ENCODE measurements around the gene THAP8. TPM values are rescaled to one million over a fixed set of nuclear protein-coding genes. Genes with fewer than 3 reads are reported as not detected.

THAP8 gene
- total RNA-seq, 1 experiment from 2014 or later: 5.4 TPM

GRCh38 chr19:36081894-36082293 is 27.8 kb upstream of the THAP8 start:
- Histone ChIP-seq H2BK120ac (ENCODE audit: low read depth, low read length, poor library complexity, severe bottlenecking) (no peak overlapping the region), H3K18ac (ENCODE audit: insufficient read length, low read depth, low read length) (no peak overlapping the region), H3K79me2 (ENCODE audit: insufficient read depth, low read length) (no peaks in the 10 kb centered on the region), H3K4me1 (ENCODE audit: insufficient read depth, low read length) (no peaks in the 10 kb centered on the region), H2BK15ac (ENCODE audit: low read depth, low read length) (no peak overlapping the region), H3K27me3 (ENCODE audit: insufficient read depth, low read length) (no peaks in the 10 kb centered on the region), H4K8ac (replicated peaks; ENCODE audit: insufficient read length, low read depth, low read length) (no peak overlapping the region), H2BK12ac (ENCODE audit: insufficient read length, low read depth, low read length) (no peak overlapping the region), H3T11ph (ENCODE audit: low read length) (no peak overlapping the region), H3K56ac (ENCODE audit: insufficient read length, low read depth, low read length) (no peak overlapping the region), H3K9ac (ENCODE audit: extremely low read depth, insufficient read length, low read length) (no peak overlapping the region), H4K20me1 (ENCODE audit: control insufficient read depth, insufficient read depth, insufficient read length) (peaks cover 2% of the 10 kb centered on the region), H4K5ac (ENCODE audit: insufficient read length, low read depth, low read length) (no peak overlapping the region), H2AK5ac (ENCODE audit: insufficient read length, low read length) (no peak overlapping the region), H3K27ac (ENCODE audit: insufficient read length, low read depth, low read length) (no peak overlapping the region), H4K91ac (ENCODE audit: insufficient read length, low read depth, low read length) (no peak overlapping the region), H2BK20ac (ENCODE audit: low read depth, low read length, poor library complexity, severe bottlenecking) (no peak overlapping the region), H2AFZ (ENCODE audit: low read length) (no peak overlapping the region), H3K4me2 (ENCODE audit: insufficient read depth, insufficient read length, low read length) (no peak overlapping the region), H2BK5ac (ENCODE audit: insufficient read length, low read length) (no peak overlapping the region), H3K4ac (ENCODE audit: low read depth, low read length) (no peak overlapping the region), H3K14ac (ENCODE audit: insufficient read depth, low read length) (no peak overlapping the region), H3K23me2 (ENCODE audit: insufficient read length, low read depth, low read length, poor library complexity, severe bottlenecking) (no peaks in the 10 kb centered on the region), H3K9me3 (ENCODE audit: control insufficient read depth, low read depth, low read length) (no peaks in the 10 kb centered on the region), H3K79me1 (ENCODE audit: insufficient read depth, low read depth, low read length, poor library complexity, severe bottlenecking) (no peaks in the 10 kb centered on the region), H3K23ac (ENCODE audit: insufficient read length, low read depth, low read length) (no peak overlapping the region)
- no CpG with 5 or more reads among the region's 7 CpGs for WGBS (ENCODE audit: extremely low coverage, insufficient read length, low lambda C conversion rate)
- no peaks in the 10 kb centered on the region for H3K9me3 Mint-ChIP-seq
- no peaks in the 10 kb centered on the region for H3K27me3 Mint-ChIP-seq (ENCODE audit: low read depth)
- DNase-seq: no peak
- H3K4me3 Mint-ChIP-seq: no peak overlapping the region
- H3K4me1 Mint-ChIP-seq: no peaks in the 10 kb centered on the region
- TF ChIP-seq, protein P1, sequence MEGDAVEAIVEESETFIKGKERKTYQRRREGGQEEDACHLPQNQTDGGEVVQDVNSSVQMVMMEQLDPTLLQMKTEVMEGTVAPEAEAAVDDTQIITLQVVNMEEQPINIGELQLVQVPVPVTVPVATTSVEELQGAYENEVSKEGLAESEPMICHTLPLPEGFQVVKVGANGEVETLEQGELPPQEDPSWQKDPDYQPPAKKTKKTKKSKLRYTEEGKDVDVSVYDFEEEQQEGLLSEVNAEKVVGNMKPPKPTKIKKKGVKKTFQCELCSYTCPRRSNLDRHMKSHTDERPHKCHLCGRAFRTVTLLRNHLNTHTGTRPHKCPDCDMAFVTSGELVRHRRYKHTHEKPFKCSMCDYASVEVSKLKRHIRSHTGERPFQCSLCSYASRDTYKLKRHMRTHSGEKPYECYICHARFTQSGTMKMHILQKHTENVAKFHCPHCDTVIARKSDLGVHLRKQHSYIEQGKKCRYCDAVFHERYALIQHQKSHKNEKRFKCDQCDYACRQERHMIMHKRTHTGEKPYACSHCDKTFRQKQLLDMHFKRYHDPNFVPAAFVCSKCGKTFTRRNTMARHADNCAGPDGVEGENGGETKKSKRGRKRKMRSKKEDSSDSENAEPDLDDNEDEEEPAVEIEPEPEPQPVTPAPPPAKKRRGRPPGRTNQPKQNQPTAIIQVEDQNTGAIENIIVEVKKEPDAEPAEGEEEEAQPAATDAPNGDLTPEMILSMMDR (conservative IDR thresholded peaks at IDR 0.05): no peak
- peaks cover 51 to 81% (median 73%) of the 10 kb centered on the region in 3 experiments; a peak in 6 of 7 replicates for H3K36me3 Mint-ChIP-seq (ENCODE audit: insufficient read depth in 1 of 3, low read depth in 3 of 3)
- H3K27ac Mint-ChIP-seq: no peak overlapping the region
